BLaER1 treated with 17β-estradiol and CSF1 and Interleukin-3, amounts not matched to agents 10 nM and 100 nM (cell line): ENCODE measurements around the gene GALNT15.
A peak's percentile ranks its signal among the peaks of the same experiment; 100 is the strongest.

Experiments used
- H3K27ac ChIP-seq, 11 experiments: shearing (Covaris generic); formaldehyde crosslinking; 2 replicates each; pipeline ENCODE4 v1.8.1; 2022
- H3K27me3 ChIP-seq, 11 experiments: shearing (Covaris generic); formaldehyde crosslinking; 2 replicates each; pipeline ENCODE4 v1.8.1; 2022
- H3K36me3 ChIP-seq, 11 experiments: shearing (Covaris generic); formaldehyde crosslinking; 2 replicates each; pipeline ENCODE4 v1.8.1; 2022
- H3K4me1 ChIP-seq, 10 experiments: shearing (Covaris generic); formaldehyde crosslinking; 2 replicates each; pipeline ENCODE4 v1.8.1; 2022
- H3K4me2 ChIP-seq, 11 experiments: shearing (Covaris generic); formaldehyde crosslinking; 2 replicates each; pipeline ENCODE4 v1.8.1; 2022
- H3K4me3 ChIP-seq, 10 experiments: shearing (Covaris generic); formaldehyde crosslinking; 2 replicates each; pipeline ENCODE4 v1.8.1; 2022
- H3K9ac ChIP-seq, 11 experiments: shearing (Covaris generic); formaldehyde crosslinking; 2 replicates each; pipeline ENCODE4 v1.8.1; 2022
- H3K9me3 ChIP-seq, 11 experiments: shearing (Covaris generic); formaldehyde crosslinking; replicated peaks in 1 of 11; 2 replicates each; pipeline ENCODE4 v1.8.1; 2022
- H4K20me1 ChIP-seq, 11 experiments: shearing (Covaris generic); formaldehyde crosslinking; 2 replicates each; pipeline ENCODE4 v1.8.1; 2022
- Cebpa-rat ChIP-seq, 11 experiments: shearing (Covaris generic); IDR thresholded peaks; 2 replicates each; pipeline ENCODE4 v1.8.1; 2022

The GALNT15 gene, protein sequence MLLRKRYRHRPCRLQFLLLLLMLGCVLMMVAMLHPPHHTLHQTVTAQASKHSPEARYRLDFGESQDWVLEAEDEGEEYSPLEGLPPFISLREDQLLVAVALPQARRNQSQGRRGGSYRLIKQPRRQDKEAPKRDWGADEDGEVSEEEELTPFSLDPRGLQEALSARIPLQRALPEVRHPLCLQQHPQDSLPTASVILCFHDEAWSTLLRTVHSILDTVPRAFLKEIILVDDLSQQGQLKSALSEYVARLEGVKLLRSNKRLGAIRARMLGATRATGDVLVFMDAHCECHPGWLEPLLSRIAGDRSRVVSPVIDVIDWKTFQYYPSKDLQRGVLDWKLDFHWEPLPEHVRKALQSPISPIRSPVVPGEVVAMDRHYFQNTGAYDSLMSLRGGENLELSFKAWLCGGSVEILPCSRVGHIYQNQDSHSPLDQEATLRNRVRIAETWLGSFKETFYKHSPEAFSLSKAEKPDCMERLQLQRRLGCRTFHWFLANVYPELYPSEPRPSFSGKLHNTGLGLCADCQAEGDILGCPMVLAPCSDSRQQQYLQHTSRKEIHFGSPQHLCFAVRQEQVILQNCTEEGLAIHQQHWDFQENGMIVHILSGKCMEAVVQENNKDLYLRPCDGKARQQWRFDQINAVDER

DNA sequence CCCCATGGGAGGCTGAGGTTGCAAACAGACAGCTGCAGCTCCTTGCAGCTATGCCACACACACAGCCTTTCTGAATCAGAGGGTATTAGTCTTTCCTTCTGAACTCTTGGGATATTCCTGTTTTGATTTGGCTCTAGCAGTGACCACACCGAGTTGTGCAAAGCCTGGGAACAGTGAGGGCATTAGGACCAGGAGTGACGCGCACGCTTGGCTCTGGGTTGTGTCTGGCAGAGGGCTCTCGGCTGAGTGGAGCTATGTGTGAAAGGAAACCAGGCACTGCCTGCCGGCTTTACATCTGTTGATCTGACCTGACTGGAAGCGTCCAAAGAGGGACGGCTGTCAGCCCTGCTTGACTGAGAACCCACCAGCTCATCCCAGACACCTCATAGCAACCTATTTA lies at the start of gene GALNT15:
GALNT15 (plus strand) TSS at position 292 of the 400 bp plus-strand sequence. CDS start 472 bp downstream, outside the sequence.
- peak within 1 kb of the TSS in 4 of 11 experiments; percentile 5 to 35 (median 23); a peak in 5 of 22 replicates for H3K4me2 ChIP-seq
- H3K9ac ChIP-seq, result no peak within 1 kb of the TSS
- H3K36me3 ChIP-seq, result no peaks in the 10 kb centered on the region; a peak in 1 of 22 replicates
- TF ChIP-seq Cebpa-rat (IDR thresholded peaks at IDR 0.05), result no peak
- 0 out of 22 replicates have a peak, but pooled peaks cover 0 to 9% (median 0%) of the 10 kb centered on the region in 11 experiments for H4K20me1 ChIP-seq
- H3K9me3 ChIP-seq, result peaks cover 7 to 14% (median 12%) of the 10 kb centered on the region in 11 experiments
- no peak within 1 kb of the TSS for H3K27ac ChIP-seq
- H3K4me1 ChIP-seq, result peaks cover 0 to 10% (median 0%) of the 10 kb centered on the region in 10 experiments; a peak in 6 of 20 replicates
- H3K27me3 ChIP-seq, result no peaks in the 10 kb centered on the region
- no peak within 1 kb of the TSS for H3K4me3 ChIP-seq

DNA sequence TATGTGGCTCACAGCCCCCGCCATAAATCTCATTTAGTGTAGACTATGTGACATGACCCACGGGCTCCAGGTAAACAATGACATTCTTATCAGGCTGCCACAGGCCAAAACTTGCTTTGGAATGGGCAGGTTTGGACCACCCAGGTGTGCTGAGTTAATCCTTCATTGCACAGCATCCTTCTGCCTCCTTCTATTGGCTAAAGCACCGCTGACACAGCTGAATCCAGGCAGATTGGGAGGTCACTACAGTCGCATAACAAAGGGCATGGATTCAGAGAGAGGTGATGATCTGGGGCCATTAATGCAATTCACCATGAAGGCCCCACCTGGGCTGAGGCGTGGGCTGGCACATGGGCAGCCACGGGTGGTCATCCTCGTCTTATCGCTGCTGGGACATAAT lies 47.8 kb upstream of the GALNT15 start:
- no peak overlapping the region for H3K4me2 ChIP-seq
- no peaks in the 10 kb centered on the region for H3K27me3 ChIP-seq
- H3K36me3 ChIP-seq, result no peaks in the 10 kb centered on the region
- no peaks in the 10 kb centered on the region for H4K20me1 ChIP-seq
- H3K4me1 ChIP-seq, result no peaks in the 10 kb centered on the region
- no peak for TF ChIP-seq Cebpa-rat (IDR thresholded peaks at IDR 0.05)
- peaks cover 0 to 11% (median 0%) of the 10 kb centered on the region in 11 experiments; a peak in 2 of 22 replicates for H3K9me3 ChIP-seq
- no peak overlapping the region for H3K27ac ChIP-seq
- H3K9ac ChIP-seq, result no peak overlapping the region
- no peak overlapping the region for H3K4me3 ChIP-seq

DNA sequence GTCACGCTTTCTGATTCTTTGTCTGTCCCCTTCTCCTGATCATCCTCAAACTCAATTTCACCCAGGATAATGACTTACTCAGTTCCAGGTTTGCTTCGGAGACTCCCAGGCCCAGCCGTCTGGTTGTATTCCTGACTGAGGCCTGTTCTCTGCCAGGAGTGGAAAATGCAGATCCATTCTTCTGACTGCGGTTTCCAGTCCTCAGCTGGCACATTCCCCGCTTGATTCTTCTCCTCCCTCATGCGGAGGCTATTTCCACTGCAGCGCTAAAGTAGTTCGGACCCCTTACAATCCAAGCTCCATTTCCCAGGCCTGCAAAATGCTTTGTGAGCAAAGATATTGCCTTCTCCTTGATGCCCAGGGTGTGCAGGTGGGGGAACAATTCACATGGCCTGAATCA lies 47.2 kb upstream of the GALNT15 start:
- Histone ChIP-seq H3K9ac (no peak overlapping the region), H3K36me3 (no peaks in the 10 kb centered on the region), H3K4me1 (no peaks in the 10 kb centered on the region), H4K20me1 (no peaks in the 10 kb centered on the region), H3K27ac (no peak overlapping the region), H3K4me2 (no peak overlapping the region), H3K4me3 (no peak overlapping the region), H3K27me3 (no peaks in the 10 kb centered on the region), H3K9me3 (peaks cover 0 to 10% (median 3%) of the 10 kb centered on the region in 11 experiments; a peak in 6 of 22 replicates)
- no peak for TF ChIP-seq Cebpa-rat (IDR thresholded peaks at IDR 0.05)

DNA sequence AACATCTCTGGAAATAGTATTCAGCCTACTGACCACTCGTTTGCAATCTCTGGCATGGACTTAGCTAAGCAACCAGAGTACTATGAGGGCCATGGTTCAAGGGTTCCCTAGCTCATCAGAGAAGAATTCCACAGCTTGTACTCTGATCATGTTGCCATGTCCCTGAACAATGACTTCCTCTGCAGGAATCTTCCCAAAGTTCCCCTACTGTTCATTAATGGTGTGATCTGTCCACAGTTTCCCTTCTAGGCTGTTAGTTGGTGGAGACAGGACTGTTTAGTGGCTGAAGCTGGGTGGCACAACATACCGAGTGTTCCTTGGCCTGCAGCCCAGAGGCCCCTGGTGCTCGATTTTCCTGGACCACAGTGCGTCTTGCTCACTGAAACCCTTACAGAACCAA lies 44.4 kb upstream of the GALNT15 start:
- Histone ChIP-seq H3K4me2 (no peak overlapping the region), H3K36me3 (no peaks in the 10 kb centered on the region)

DNA sequence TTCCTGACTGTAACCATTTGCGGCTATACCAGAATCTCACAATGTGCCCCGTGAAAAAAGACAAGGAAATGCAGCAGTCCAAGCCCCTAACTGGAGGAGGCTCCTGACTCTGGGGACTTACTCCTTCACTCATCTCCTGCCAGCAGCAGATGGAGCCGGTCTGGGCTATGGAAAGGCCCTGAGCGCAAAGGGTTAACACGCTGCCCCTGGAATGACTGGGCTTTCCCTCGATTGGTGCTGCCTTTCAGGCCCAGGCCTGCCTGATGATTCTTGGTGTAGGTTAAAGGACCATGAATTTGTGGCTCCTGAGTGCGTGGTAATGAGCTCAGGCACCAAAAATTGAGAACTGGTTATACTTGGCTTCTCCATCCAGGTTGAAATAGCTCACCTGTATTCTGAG lies 42.3 kb upstream of the GALNT15 start:
- H3K9ac ChIP-seq, result no peak overlapping the region
- H3K27me3 ChIP-seq, result no peaks in the 10 kb centered on the region
- peaks cover 0 to 9% (median 0%) of the 10 kb centered on the region in 10 experiments; a peak in 4 of 20 replicates for H3K4me1 ChIP-seq
- H3K9me3 ChIP-seq, result peaks cover 0 to 20% (median 7%) of the 10 kb centered on the region in 11 experiments; a peak in 11 of 22 replicates
- no peak overlapping the region for H3K4me2 ChIP-seq
- no peaks in the 10 kb centered on the region for H4K20me1 ChIP-seq
- no peak overlapping the region for H3K4me3 ChIP-seq
- no peak for TF ChIP-seq Cebpa-rat (IDR thresholded peaks at IDR 0.05)
- no peaks in the 10 kb centered on the region for H3K36me3 ChIP-seq
- no peak overlapping the region for H3K27ac ChIP-seq

More for the DNA sequence above, 44.4 kb upstream of the GALNT15 start:
- TF ChIP-seq Cebpa-rat (IDR thresholded peaks at IDR 0.05), result no peak
- Histone ChIP-seq H4K20me1 (no peaks in the 10 kb centered on the region), H3K9me3 (peaks cover 0 to 20% (median 4%) of the 10 kb centered on the region in 11 experiments; a peak in 7 of 22 replicates), H3K9ac (no peak overlapping the region), H3K27me3 (no peaks in the 10 kb centered on the region), H3K27ac (no peak overlapping the region), H3K4me1 (peaks cover 0 to 9% (median 0%) of the 10 kb centered on the region in 10 experiments; a peak in 4 of 20 replicates), H3K4me3 (no peak overlapping the region)

DNA sequence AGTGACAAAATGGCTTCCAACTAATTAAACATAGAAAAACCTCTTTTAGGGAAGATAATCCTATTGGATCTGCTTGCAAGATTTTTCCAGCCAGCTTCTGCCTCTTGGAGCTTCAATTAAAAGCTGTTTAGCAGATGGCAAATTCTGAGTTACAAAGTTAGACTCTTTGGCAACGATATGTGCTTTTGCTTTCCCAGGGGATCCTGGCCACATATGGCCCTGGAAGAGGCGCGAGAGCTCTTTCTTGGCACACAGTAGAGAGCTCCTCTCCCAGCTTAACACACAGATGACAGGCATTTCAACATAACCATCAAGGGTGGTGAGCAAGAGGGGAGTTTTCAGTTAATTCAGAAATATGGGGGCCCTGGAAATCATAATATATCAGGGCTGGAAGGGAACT lies 41.6 kb upstream of the GALNT15 start:
- Histone ChIP-seq H4K20me1 (no peaks in the 10 kb centered on the region), H3K36me3 (no peaks in the 10 kb centered on the region), H3K27me3 (no peaks in the 10 kb centered on the region), H3K4me3 (no peak overlapping the region), H3K4me1 (peaks cover 0 to 9% (median 0%) of the 10 kb centered on the region in 10 experiments; a peak in 4 of 20 replicates), H3K9ac (no peak overlapping the region), H3K9me3 (peaks cover 0 to 20% (median 13%) of the 10 kb centered on the region in 11 experiments; a peak in 12 of 22 replicates), H3K27ac (no peak overlapping the region), H3K4me2 (no peak overlapping the region)
- no peak for TF ChIP-seq Cebpa-rat (IDR thresholded peaks at IDR 0.05)

DNA sequence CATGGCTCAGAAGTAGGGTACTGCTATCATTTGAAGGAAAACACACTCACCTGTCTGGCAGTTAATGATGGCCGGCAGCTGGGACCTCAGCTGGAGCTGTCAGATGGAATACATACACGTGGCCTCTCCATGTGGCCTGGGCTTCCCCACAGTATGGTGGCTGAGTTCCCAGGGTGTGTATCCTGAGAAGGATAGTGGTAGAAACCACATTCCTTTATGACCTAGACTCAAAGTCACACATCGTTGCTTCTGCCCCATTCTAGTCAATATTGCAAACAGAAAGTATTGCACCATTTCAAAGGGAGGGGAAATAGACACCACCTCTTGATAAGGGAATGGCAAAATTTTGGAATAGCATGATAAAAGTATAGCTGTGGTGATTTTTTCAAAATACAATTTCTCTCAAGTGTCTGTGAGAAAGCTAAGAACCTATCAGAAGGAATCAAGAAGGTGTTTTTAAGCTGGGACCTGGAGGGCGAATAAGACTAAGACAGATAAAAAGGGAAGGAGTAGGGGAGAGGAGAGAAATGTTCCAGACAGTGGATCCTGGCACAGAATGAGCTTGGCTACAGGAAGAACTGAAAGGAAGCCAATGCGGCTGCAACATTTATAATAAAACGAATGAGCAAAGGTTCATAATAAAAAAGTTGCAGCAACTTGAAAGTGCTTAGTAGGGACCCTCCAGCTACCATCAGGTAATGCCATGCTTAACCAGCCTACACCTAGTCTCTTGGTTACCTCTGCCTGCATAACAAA lies 40.1 kb upstream of the GALNT15 start:
- Histone ChIP-seq H4K20me1 (no peaks in the 10 kb centered on the region), H3K4me3 (no peak overlapping the region), H3K27ac (no peak overlapping the region), H3K27me3 (no peaks in the 10 kb centered on the region), H3K9ac (no peak overlapping the region), H3K4me2 (peak overlapping the region in 3 of 11 experiments; percentile 2 to 21 (median 19); a peak in 1 of 22 replicates), H3K9me3 (peaks cover 0 to 20% (median 13%) of the 10 kb centered on the region in 11 experiments; a peak in 12 of 22 replicates), H3K36me3 (no peaks in the 10 kb centered on the region), H3K4me1 (peaks cover 0 to 9% (median 0%) of the 10 kb centered on the region in 10 experiments; a peak in 4 of 20 replicates)
- TF ChIP-seq Cebpa-rat (IDR thresholded peaks at IDR 0.05), result no peak

DNA sequence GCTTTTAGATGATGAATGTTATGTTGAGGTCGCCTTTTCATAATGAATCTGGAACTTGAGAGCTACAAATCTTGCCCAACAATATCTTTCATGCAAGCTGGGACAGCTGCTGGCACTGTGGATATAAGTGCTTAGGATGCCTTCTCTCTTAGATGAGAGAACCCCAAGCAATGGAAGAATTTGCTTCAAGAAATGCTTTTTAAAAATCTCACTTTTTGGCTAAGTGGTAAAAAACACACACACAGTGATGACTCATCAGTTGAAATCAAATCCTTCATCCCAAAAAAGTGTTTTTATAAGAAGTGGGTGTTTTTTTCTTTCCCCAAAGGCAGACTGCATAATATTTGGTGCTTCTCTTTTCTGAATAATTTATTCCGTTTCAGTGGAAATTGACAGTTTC lies 38.4 kb upstream of the GALNT15 start:
- H3K36me3 ChIP-seq, result no peaks in the 10 kb centered on the region
- peaks cover 0 to 26% (median 15%) of the 10 kb centered on the region in 11 experiments; a peak in 14 of 22 replicates for H3K9me3 ChIP-seq
- H3K4me1 ChIP-seq, result peaks cover 0 to 9% (median 0%) of the 10 kb centered on the region in 10 experiments; a peak in 4 of 20 replicates
- no peak for TF ChIP-seq Cebpa-rat (IDR thresholded peaks at IDR 0.05)
- H4K20me1 ChIP-seq, result no peaks in the 10 kb centered on the region
- no peaks in the 10 kb centered on the region for H3K27me3 ChIP-seq
- H3K9ac ChIP-seq, result no peak overlapping the region
- H3K4me2 ChIP-seq, result no peak overlapping the region
- H3K27ac ChIP-seq, result no peak overlapping the region
- H3K4me3 ChIP-seq, result no peak overlapping the region
